HK-2 (cell line): ENCODE data around the gene DYRK1A.

ENCODE experiments used
- DNase-seq: peaks from one replicate; pipeline ENCODE4 v3.0.0-alpha.2; 2018; ENCODE audit not compliant: unreplicated experiment

Gene DYRK1A

DNA sequence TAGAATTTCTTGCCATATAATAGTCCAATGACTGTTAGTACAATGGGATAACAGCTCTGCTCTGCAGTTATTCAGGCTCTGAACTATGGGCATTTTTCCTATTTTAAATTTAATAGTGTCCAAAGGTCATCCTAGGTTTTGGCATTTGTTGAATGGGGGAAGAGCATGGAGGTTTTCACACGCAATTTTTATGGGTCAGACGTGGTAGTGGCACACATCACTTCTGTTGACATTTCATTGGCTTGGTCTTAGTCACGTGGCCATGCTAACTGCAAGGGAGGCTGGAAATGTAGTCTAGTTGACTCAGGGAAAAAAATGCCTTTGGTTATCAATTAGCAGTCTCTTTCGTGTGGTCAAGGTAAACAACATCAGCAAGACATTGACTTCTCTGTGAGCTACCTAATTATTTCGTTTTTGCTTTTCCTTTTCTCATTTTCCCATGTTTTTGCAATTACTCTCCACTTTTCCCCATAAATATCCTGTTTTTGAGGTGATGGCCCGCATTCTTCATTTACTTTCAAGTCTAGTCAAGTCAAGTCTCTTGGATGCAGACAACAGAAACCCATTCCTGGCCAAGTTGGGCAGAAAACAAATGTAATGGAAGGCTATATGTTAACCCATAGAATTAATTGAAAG, 82.8 kb downstream of the DYRK1A start:
- no peak for DNase-seq

DNA sequence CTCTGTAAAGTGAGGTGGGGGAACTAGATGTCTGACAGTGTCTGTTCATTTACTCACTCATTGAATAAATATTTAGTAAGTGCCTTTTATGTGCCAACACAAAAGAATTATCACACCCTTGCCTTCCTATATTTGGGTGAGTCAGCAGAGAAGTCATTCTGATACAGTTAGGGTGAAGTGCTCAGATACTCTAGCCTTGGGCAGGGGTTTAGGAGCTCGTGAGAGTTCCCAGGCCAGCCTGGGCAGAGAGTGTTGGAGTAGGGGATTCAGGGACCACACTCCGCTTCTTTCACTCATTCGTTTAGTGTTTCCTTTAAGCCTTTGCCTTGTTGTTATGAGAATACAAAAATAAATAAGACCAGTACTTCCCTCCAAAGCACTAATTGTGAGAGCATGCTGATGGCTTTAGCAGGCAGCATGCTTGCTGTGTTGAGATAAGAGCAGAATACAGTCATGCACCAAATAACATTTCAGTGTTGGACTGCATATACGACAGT, 83.9 kb downstream of the DYRK1A start:
- no peak for DNase-seq

DNA sequence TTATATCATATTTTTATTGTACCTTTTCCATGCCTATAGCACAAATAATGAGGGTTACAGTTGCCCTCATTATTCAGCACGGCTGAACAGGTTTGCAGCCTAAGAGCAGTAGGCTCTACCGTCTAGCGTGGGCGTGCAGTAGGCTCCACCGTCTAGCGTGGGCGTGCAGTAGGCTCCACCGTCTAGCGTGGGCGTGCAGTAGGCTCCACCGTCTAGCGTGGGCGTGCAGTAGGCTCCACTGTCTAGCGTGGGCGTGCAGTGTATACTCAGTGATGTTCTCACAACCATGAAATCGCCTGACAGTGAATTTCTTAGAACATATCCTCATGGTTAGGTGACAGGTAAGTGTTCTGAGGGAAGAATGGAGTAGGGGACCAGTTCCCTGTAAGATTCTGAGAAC, 84.9 kb downstream of the DYRK1A start:
- no peak for DNase-seq

DNA sequence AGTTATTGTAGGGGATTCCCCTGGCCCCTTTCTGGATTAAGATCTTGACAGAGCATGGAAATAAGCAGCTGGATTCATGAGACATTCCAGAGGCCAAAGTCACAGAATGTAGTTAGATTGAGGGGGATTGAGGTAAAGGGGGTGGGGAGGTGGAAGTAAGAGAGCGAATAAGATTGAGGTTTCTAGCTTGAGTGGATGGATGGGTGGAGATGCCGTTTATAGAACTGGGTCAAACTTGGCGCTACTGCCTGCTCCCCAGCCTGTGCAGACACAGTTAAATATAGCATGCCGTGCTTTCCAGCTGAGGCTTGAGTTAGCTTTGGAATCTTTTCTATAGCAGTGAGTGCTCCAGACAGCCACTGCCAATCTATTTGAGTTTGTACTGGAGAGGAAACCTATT, 85.7 kb downstream of the DYRK1A start:
- DNase-seq: peak; percentile 27

DNA sequence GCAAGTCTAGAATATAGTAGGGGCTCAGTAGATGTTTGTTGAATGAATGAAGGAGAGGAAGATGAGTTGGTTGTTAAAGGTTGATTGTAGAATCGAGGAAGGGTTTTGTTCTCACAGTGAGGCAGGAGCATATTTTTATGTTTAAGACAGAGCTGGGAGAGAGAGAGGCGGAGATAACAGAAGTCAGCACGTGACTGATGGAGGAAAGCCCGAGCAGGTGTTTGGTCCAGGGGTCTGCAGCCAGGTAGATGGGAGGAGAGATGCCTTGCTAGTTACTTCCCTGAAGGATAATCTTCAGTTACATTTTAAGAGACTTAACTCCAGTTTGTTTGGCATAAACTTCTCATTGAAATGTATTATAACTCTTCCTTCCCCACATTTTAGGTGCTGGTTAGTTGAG, 86.8 kb downstream of the DYRK1A start:
- no peak for DNase-seq

DNA sequence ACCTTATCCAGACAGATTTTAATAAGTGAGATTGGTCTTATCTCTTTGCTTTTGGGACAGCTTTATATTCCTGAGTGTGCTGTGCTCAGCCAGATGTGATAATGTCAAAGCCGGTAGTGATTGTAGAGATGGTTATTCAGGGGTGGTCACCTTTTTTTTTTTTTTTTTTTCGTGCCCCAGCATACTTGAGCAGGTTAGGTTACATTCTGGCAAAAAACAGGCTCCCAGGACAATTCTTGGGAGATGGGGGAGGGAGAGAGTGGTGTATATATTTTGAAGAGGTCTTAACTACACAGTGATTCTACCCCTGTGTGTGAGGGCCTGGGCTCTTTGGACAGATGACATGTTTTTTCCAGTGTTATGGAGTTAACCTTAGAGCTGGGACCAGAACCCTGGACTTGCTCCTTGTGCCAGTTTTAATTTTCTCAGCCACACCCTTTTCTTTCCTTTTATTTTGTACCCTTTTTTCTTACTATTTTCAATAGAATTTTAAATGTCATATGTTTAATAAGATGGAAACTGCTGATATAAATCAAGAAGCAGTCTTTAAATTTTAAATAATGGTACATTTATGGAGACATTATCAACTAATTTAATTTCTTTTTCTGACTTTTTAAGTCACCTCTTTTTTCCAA, 88.4 kb downstream of the DYRK1A start:
- no peak for DNase-seq

DNA sequence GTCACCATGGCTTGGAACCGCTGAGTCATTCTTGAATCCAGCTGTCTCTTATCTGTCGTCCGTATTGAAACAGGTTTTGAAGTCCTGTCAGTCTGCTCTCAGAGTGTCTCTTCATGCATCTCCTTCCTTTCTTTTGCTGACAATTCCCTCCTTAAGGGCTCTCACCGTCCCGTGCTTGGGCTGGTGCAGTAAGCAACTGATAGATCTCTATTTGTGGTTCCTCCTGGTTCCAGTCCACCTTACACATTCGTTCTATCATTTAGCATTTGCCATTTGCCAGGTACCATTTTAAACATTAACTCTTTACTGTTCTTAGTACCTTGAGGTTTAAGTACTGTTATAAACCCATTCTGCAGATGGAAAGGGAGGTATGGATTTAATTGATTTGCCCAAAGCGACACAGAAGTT, 88.9 kb downstream of the DYRK1A start:
- DNase-seq: no peak

DNA sequence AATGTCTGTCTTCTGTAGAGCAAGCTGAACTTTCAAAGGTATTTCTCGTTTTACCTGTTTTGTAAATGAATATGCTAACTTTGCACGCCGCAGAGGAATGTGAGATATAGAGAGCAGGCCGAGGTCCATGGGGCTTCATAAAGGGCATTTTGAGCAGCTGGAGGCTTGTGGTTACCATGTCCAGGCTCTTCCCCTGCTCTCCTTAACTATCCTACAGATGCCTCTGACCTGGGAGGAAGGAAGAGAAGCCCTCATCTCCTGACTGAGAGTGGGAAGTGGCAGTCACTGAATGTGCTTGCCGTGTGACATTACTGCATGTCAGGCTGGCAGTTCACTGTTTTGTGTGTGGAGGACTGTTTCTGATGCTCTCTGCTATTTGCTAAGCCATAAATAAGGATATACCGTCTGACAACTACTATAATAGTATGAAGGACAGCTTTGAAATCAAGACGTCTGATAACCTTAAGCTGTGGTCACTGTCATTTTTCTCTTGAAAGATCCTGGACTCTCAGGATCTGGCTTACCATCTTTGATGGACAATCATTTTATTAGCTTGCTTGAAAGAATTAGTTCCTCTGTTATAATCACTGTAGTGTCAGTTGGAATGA, 92.2 kb downstream of the DYRK1A start:
- no peak for DNase-seq

DNA sequence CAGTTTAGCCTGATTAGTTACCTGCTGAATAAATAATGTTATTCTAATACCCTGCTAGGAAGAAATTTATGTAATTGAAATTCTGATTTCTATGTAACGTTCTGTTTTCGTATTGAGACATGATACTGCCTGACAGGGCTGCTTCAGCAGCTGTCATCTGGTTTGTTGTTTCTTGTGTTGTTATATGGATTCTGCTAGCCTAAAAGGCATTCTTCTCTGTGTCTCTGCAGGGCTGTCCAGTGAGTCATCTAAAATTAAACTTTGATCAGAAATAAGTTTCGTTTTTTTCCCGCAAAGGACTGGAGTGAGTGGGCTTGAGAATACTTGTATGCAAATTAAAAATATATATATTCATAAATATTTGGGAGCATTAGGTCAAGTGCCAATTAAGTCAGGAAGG, 93.0 kb downstream of the DYRK1A start:
- DNase-seq: no peak

DNA sequence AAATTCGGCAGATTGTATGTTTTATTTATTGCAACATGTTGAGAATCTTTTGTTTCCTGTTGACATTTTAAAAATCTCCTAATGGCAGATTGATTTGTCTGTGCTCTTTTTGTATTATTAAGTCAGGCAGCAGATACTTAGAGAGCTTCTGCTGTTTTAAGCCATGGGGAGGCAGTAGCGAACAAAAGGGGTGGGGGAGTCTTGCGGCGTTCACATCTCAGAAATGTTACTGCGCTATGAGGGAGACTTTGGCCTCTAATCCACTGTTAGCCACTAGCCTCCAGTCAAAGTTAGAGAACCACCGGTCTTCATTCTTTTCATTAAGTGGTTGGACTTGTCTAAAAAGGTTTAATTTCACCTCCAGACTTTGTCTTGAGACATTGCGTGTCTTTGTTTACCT, 93.6 kb downstream of the DYRK1A start:
- no peak for DNase-seq

DNA sequence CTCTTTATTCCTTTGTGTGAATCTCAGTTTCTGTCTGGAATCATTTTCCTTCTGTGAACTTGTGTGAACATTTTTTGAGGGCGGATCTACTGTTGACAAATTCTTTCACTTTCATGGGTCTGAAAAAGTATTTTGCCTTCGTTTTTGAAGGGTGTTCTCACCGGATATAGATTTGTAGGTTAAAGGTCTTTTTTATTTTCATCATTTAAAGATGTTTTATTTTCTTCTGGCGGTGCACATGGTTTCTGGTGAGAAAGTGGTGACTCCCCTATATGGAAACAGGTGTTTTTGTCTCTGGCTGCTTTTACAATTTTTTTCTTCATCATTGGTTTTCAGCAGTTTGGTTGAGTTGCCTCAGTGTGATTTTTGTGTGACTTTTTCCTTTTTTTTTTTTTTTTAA, 94.9 kb downstream of the DYRK1A start:
- DNase-seq: no peak

DNA sequence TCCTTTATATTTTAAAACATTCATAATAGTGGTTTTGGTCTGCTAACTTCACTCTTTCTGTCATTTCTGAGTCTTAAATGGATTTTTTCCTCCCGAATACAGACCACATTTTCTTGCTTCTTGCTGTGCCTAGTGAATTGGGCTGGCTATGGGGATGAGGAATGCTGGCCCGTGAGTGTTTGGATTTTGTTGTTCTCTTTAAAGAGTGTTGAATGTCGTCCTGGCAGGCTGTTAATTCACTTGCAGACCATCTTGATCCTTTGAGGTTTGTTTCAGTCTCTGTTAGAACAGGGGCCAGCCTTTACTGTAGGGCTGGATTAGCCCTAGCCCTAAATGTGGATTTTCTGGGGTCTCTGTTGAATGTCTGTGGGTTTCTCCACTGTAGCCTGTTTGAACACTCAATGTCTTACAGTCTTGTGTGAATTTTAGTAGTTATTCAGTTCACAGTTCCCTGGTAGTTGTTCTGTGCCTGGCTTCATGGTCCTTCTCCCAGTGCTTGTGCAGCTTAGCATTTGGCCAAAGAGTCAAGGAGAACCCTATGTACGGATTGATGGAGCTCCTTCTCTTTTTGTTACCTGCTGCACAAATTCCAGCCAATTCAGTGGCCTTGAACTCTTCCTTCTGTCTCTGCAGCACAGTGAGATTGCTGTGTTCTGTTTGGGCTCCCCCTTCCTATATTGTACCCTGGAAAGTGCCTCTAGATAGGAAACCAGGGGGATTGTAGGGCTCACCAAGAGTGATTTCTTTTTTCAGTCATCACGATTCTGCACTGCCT, 95.7 kb downstream of the DYRK1A start:
- DNase-seq: no peak

DNA sequence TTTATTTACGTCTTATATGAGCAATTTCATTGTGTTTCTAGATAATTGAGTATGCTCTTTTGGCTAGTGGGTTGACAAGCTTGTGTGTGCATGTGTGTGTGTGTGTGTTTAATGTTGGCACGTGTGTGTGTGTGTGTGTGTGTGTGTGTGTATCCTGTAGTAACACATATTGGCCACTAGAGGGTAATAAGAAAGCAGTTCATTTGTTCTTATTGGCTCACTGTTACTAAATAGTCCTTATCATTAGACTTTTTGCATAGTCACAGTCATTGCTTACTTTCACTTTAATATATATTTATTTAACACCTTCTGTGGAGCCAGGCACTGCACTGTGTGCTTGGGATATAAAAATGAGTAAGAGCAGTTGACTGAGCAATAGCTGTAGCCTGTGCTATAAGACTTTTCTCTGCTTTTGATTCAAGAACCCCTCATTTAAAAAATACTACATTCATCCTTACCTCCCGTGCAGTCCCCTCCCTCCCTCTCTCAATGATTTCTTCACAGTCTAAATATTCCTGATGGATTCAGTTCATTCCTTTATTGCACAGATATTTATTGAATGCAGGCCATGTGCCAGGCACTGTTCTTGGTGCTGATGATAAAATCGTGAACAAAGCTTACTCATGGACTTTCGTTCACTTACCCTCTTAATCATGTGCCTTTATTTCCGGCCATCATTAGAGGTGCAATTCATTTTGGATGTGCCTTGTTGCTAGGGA, 96.7 kb downstream of the DYRK1A start:
- peak; percentile 23 for DNase-seq

DNA sequence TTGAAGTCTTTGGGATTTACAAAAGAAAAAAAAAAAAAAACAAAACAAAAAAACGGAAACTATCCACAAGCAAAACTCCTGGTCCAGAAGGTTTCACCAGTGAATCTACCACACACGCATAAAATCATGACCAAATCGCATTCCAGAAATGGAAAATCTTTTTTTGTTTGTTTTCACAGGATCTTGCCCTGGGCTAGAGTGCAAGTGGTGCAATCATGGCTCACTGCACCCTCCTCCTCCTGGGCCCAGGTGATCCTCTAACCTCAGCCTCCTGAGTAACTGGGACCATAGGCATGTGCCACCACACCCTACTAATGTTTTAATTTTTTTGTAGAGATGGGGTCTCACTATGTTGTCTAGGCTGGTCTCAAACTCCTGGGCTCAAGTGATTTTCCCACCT, 100.5 kb downstream of the DYRK1A start:
- DNase-seq: no peak

DNA sequence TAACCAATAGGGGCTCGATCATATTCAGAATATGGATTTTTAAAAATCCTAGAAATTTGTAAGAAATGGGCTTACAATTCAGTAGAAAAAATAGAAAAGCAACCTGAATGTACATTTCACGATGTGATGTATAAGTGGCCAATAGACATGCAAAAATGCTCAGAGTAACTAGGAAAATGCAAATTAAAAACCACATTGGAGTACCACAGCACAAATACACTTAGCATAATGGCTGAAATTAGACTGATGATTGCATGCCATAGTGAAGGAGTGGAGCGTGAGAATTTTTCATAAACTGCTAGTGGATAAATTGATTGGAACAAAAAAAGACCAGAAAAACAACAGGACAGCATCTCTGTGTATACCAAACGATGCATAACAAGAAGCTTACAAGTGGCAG, 102.3 kb downstream of the DYRK1A start:
- DNase-seq: no peak

DNA sequence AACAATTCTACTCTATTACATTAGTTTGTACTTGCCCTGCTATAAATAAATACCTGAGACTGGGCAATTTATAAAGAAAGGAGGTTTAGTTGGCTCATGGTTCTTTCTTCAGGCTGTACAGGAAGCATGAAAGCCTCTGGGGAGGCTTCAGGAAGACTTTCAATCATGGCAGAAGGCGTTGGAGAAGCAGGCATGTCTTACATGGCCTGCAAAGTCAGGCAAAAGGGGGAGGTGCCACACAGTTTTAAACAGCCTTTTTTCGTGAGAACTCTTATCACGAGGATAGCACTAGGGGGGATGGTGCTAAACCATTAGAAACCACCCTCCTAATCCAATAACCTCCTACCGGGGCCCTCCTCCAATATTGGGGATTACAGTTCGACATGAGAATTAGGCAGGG, 102.9 kb downstream of the DYRK1A start:
- DNase-seq: no peak

DNA sequence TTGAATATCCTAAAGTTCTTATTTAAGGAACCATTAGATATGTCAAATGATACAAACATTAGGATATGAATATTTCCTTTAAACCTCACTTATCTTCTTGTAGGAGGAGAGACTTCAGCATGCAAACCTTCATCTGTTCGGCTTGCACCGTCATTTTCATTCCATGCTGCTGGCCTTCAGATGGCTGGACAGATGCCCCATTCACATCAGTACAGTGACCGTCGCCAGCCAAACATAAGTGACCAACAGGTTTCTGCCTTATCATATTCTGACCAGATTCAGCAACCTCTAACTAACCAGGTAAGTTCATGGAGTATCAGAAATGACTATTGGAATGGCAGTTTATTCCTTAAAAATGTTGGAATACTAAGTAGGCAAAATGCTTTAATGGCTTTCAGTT, 106.0 kb downstream of the DYRK1A start:
- DNase-seq: no peak

DNA sequence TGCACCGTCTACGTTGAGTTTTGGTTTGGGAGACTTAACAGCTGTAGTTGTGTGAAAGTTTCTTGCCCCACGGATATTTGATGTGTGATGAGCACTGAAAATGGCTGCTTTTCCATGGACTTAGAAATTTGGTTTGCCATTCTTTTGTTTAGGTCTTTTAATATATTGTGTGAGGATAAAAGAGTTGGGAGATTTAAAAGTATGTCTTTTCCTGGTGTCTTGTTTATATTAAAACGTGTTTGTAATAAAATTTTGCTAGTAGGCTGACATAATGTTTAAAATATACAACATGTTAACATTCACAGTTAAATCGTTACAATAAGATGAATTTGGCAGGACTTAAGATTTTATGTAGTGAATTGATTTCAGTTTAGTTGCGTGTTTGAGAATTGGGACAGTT, 106.9 kb downstream of the DYRK1A start:
- no peak for DNase-seq

DNA sequence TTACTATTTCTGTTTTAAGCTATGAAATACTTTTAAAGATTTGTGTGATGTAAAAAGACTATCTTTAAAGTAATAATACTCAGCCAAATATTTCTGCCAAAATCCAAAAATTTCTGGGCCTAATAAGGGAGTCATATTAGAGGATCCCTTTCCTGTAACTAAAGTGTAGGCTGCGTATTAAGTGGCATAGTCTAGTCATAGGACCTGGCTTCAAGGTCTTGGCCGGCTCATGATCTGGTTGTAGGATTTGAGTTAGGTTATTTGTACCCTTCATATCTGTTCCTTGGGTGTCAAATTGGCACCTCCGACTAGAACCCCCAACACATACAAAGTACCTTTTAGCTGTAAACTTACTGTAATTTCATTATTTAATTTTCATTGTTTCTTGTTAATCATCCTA, 107.8 kb downstream of the DYRK1A start:
- no peak for DNase-seq

DNA sequence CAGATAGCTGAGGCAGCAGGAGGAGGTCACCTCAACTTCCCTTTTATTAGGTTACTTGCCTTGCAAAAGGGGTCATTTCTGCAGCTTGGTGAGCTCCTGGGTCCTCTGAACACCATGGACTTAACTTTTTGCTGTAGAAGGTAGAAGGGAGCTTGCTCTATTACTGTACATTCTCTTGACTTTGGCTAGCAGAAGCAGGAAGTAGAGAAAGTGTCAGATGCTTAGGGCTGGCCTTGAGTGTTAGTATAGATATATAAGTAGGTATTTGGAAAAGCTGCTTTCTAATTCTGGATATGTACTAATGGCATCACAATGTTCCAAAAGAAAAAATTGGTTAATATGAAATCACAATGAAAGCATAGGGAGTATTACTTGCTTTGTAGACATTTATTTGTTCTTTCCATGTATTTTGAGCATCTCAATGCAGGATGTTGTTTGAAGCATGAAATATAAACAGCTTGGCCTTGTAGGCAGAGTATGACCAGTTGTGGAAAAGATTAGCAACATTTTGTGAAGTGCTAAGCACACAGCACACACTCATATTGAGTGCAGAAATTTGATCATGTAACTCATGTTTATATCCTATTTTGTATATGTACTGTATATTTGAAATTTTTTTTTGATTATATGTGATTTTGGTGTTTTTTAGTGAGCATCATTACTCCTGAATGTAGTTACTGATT, 108.8 kb downstream of the DYRK1A start:
- no peak for DNase-seq

DNA sequence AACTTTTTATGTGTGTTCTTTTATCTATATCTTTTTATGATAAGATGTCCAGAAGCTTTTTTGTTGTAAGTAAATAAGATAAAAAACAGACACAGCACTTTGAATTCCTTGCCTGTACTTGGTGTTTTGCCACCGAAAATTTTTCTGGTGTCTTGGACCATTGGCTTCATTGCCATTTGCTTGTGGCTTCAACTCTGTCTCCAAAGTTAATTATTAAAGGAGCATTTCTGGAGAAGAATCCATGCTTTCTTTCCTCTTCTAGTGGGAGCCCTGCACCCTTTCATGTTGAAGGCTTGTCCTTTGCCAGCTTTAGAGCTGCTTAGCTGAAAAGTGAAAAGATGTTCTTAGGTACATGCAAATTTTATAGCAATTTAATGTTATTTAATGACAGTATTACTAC, 112.2 kb downstream of the DYRK1A start:
- no peak for DNase-seq
